A549 (cell line): ENCODE data around the gene AP4E1. TPM values are rescaled to one million over a fixed set of nuclear protein-coding genes. Genes with fewer than 3 reads are reported as not detected.

Experiments
- ATAC-seq, 2 experiments: fragments of 200-7000 bp in 1 of 2; fragments of >200 bp in 1 of 2; cut with Nextera tagmentation in 1 of 2; cut with Tn5 transposase in 1 of 2; 3 replicates each; pipeline versions ENCODE4 v1.8.0 to v1.9.1; 2018 to 2020; ENCODE audit warnings: mild to moderate bottlenecking in 1 of 2, moderate library complexity in 1 of 2
- CTCF ChIA-PET: fragments of 300-600 bp; sonication (Branson Sonifier 250); formaldehyde crosslinking; extraction: SDS; loops from one replicate; lab custom pipeline; 2021; ENCODE audit warnings: antibody characterized with exemption, inconsistent platforms; lab: Yijun Ruan, JAX
- POLR2A ChIA-PET: fragments of 350-600 bp; formaldehyde crosslinking; extraction: SDS; loops from one replicate; lab custom pipeline; 2021; ENCODE audit warnings: antibody characterized with exemption, inconsistent platforms; lab: Yijun Ruan, JAX
- DNase-seq, 2 experiments: peaks; one replicate each; pipeline versions ENCODE4 v3.0.0 to v3.0.0-alpha.2; 2011 to 2016; ENCODE audit warnings: low read depth in 1 of 2, low spot score in 1 of 2
- FAIRE-seq: peaks from 2 replicates; lab custom pipeline; 2011; peaks lifted over from hg19 to GRCh38; lab: Jason Lieb, UNC
- H3K27ac ChIP-seq, 2 experiments: fragments of >200 bp; sonication (Bioruptor Twin); formaldehyde crosslinking; 3 replicates each; pipeline ENCODE4 v1.5.1; 2016 to 2017
- H3K4me1 ChIP-seq: fragments of >200 bp; sonication (Bioruptor Twin); formaldehyde crosslinking; 3 replicates; pipeline ENCODE4 v1.6.1; 2016
- H3K4me2 ChIP-seq: fragments of >200 bp; sonication (Bioruptor Twin); formaldehyde crosslinking; 3 replicates; pipeline ENCODE4 v1.6.1; 2016
- H3K4me3 ChIP-seq: fragments of >200 bp; sonication (Bioruptor Twin); formaldehyde crosslinking; 3 replicates; pipeline ENCODE4 v1.5.1; 2016
- H3K9me3 ChIP-seq: fragments of >200 bp; sonication (Bioruptor Twin); formaldehyde crosslinking; 3 replicates; pipeline ENCODE4 v1.6.1; 2016
- CBX2 ChIP-seq: fragments of 200-600 bp; sonication (generic); IDR thresholded peaks from 2 replicates; pipeline ENCODE4 v1.6.1; 2016; ENCODE audit warnings: low read depth, mild to moderate bottlenecking, borderline replicate concordance
- EHMT2 ChIP-seq: fragments of 200-600 bp; sonication (generic); IDR thresholded peaks from 2 replicates; pipeline ENCODE4 v1.6.1; 2016; ENCODE audit warnings: antibody characterized with exemption, low read depth, mild to moderate bottlenecking, moderate library complexity
- HDAC2 ChIP-seq: fragments of 200-600 bp; sonication (generic); IDR thresholded peaks from 2 replicates; pipeline ENCODE4 v1.6.1; 2016
- JUN ChIP-seq, 2 experiments: fragments of >200 bp; sonication (Bioruptor Twin); formaldehyde crosslinking; IDR thresholded peaks; 2 replicates in 1 of 2; 3 replicates in 1 of 2; pipeline ENCODE4 v1.6.1; 2016 to 2017
- NFE2L2 ChIP-seq: fragments of 150-350 bp; conservative IDR thresholded peaks from 2 replicates; pipeline ENCODE4 v1.6.1; 2014; ENCODE audit warnings: low read length
- NR3C1 ChIP-seq: fragments of >200 bp; sonication (Bioruptor Twin); formaldehyde crosslinking; IDR thresholded peaks from 3 replicates; pipeline ENCODE4 v1.6.1; 2017
- WGBS: methylation state at CpG from one replicate; pipeline ENCODE4 v1.1.6; 2017; ENCODE audit errors: missing lambda C conversion rate; 5-methylcytosine and 5-hydroxymethylcytosine counted together
- polyA plus RNA-seq, 4 experiments: library from polyadenylated mRNA; depleted of rRNA in 3 of 4; stranded (reverse); fragments of >200 nt; fragmentation: RNase III in 1 of 4; extraction: RNeasy Plus Mini Kit Qiagen cat#74134 plus additional on column Dnase treatment in 1 of 4; gene quantifications; 2 replicates in 3 of 4; 3 replicates in 1 of 4; pipeline ENCODE4 v1.2.3, GENCODE V29; 2011 to 2017
- TF ChIP-seq, protein P1 (sequence below): IDR thresholded peaks from 2 replicates; pipeline ENCODE4 v1.6.1; 2012

The AP4E1 gene
- polyA plus RNA-seq, 2 of the 4 experiments (the other 2 are of a cell fraction): 9.6 TPM

GRCh38 chr15:51054535-51054934, 146.1 kb downstream of the AP4E1 start:
- H3K27ac ChIP-seq: no peak overlapping the region
- ATAC-seq (no peak), DNase-seq (no peak), FAIRE-seq (no peak)
- no peak overlapping the region for H3K4me3 ChIP-seq
- 90% methylated on average over 1 of the region's 1 CpG for WGBS
- no peaks in the 10 kb centered on the region for H3K4me1 ChIP-seq
- ChIA-PET POLR2A (no interaction called here), CTCF (interaction anchor here (0.8 to 1.7 kb wide), 4 partner anchors 10 to 378 kb away, joined by 3 to 7 read pairs (median 4); no protein-coding TSS in a partner anchor)
- no peaks in the 10 kb centered on the region for H3K9me3 ChIP-seq
- no peak overlapping the region for H3K4me2 ChIP-seq
- TF ChIP-seq CBX2: no peak
- no peak for TF ChIP-seq NR3C1
- no peak for TF ChIP-seq EHMT2
- TF ChIP-seq NFE2L2: no peak
- no peak for TF ChIP-seq JUN (IDR thresholded peaks at IDR 0.05)
- TF ChIP-seq HDAC2: no peak
- TF ChIP-seq, protein P1, sequence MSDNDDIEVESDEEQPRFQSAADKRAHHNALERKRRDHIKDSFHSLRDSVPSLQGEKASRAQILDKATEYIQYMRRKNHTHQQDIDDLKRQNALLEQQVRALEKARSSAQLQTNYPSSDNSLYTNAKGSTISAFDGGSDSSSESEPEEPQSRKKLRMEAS: no peak

Other genes with a start within 250 kb of the AP4E1 start
- gene TRPM7, start 221.9 kb upstream of the AP4E1 start, polyA plus RNA-seq (2011; rRNA removed): 39.2 and 47.8 TPM in 2 replicates
- gene TRPM7, start 221.9 kb upstream of the AP4E1 start, polyA plus RNA-seq (2017; fragmentation: RNase III; extraction: RNeasy Plus Mini Kit Qiagen cat#74134 plus additional on column Dnase treatment): 25.7 to 28.9 TPM (median 27.3 TPM) in 3 replicates
- 138 and 163 TPM in 2 replicates for gene SPPL2A, start 143.0 kb upstream of the AP4E1 start, polyA plus RNA-seq (2011; rRNA removed)
- gene SPPL2A, start 143.0 kb upstream of the AP4E1 start, polyA plus RNA-seq (2017; fragmentation: RNase III; extraction: RNeasy Plus Mini Kit Qiagen cat#74134 plus additional on column Dnase treatment): 81.3 to 91.9 TPM (median 87.7 TPM) in 3 replicates
- gene TNFAIP8L3, start 186.2 kb downstream of the AP4E1 start, polyA plus RNA-seq (2011; rRNA removed): 0.26 and 0.57 TPM in 2 replicates
- 1.4 to 1.8 TPM (median 1.4 TPM) in 3 replicates for gene TNFAIP8L3, start 186.2 kb downstream of the AP4E1 start, polyA plus RNA-seq (2017; fragmentation: RNase III; extraction: RNeasy Plus Mini Kit Qiagen cat#74134 plus additional on column Dnase treatment)